Thoracic aorta (tissue), 2 donors: ENCODE results near the gene SDK1. TPM values are rescaled to one million over a fixed set of nuclear protein-coding genes. Genes with fewer than 3 reads are reported as not detected.

Experiments used
- ATAC-seq: fragments of 150-250 bp; one replicate; pipeline ENCODE4 v1.8.0; 2017; ENCODE audit warnings: low read depth; ENCODE audit not compliant: insufficient number of reproducible peaks, low FRiP score
- DNase-seq: peaks from one replicate; pipeline ENCODE4 v3.0.0-alpha.2; 2020; ENCODE audit warnings: low spot score
- H3K27ac ChIP-seq, 2 donors: fragments of 200-600 bp; sonication (generic); 1 replicate in 1 of 2; 2 replicates in 1 of 2; pipeline ENCODE4 v1.5.1; 2016; ENCODE audit warnings: mild to moderate bottlenecking in 2 of 2, moderate library complexity in 2 of 2
- H3K27me3 ChIP-seq: fragments of 200-600 bp; sonication (generic); replicated peaks from 2 replicates; pipeline ENCODE4 v1.6.0; 2016; ENCODE audit warnings: mild to moderate bottlenecking; ENCODE audit not compliant: insufficient read depth
- H3K36me3 ChIP-seq: fragments of 200-600 bp; sonication (generic); one replicate; pipeline ENCODE4 v1.5.1; 2016
- H3K4me1 ChIP-seq, 2 donors: fragments of 200-600 bp; sonication (generic); 1 replicate in 1 of 2; 2 replicates in 1 of 2; pipeline versions ENCODE4 v1.5.1 to v1.6.0; 2016; ENCODE audit warnings: low read depth in 2 of 2, mild to moderate bottlenecking in 1 of 2; ENCODE audit not compliant: control insufficient read depth in 1 of 2
- H3K4me3 ChIP-seq: fragments of 200-600 bp; sonication (generic); 2 replicates; pipeline ENCODE4 v1.5.1; 2016; ENCODE audit warnings: mild to moderate bottlenecking
- H3K9me3 ChIP-seq: fragments of 200-600 bp; sonication (generic); 2 replicates; pipeline ENCODE4 v1.5.1; 2016
- CTCF ChIP-seq: fragments of 200-600 bp; sonication (generic); IDR thresholded peaks from one replicate; pipeline ENCODE4 v1.5.1; 2019; ENCODE audit warnings: antibody characterized with exemption
- total RNA-seq, 2 donors: library from RNA; depleted of rRNA; stranded (reverse); fragments of >200 nt; gene quantifications; one replicate each; pipeline versions ENCODE4 v1.1.0 to v1.2.3, GENCODE V29; 2016

The SDK1 gene
- total RNA-seq, 2 donors from 2014 or later = 27.5 to 29.2 TPM

- H3K27ac ChIP-seq = no peak overlapping the region
- no peak overlapping the region for H3K4me3 ChIP-seq
- TF ChIP-seq CTCF = no peak
- no peaks in the 10 kb centered on the region for H3K27me3 ChIP-seq
- DNase-seq = no peak
- no peak for ATAC-seq
- H3K9me3 ChIP-seq = no peaks in the 10 kb centered on the region
- no peaks in the 10 kb centered on the region for H3K4me1 ChIP-seq
- H3K36me3 ChIP-seq = no peaks in the 10 kb centered on the region
These were observed 744.4 kb downstream of the SDK1 start for GRCh38 chr7:4045450-4045849.

- ATAC-seq = no peak
- DNase-seq = no peak
- TF ChIP-seq CTCF = no peak
- Histone ChIP-seq H3K27me3 (no peaks in the 10 kb centered on the region), H3K27ac (no peak overlapping the region), H3K36me3 (no peaks in the 10 kb centered on the region), H3K4me3 (no peak overlapping the region), H3K4me1 (no peaks in the 10 kb centered on the region), H3K9me3 (no peaks in the 10 kb centered on the region)
These were observed 744.9 kb downstream of the SDK1 start for GRCh38 chr7:4045975-4046374.

- H3K4me1 ChIP-seq = no peaks in the 10 kb centered on the region
- H3K27me3 ChIP-seq = no peaks in the 10 kb centered on the region
- TF ChIP-seq CTCF = no peak
- no peaks in the 10 kb centered on the region for H3K9me3 ChIP-seq
- H3K27ac ChIP-seq = no peak overlapping the region
- ATAC-seq = no peak
- peaks cover 4% of the 10 kb centered on the region for H3K36me3 ChIP-seq
- DNase-seq = no peak
- H3K4me3 ChIP-seq = no peak overlapping the region
These were observed 747.3 kb downstream of the SDK1 start for GRCh38 chr7:4048336-4048735.

GRCh38 chr7:4049202-4049601, 748.1 kb downstream of the SDK1 start:
- Histone ChIP-seq H3K36me3 (peaks cover 4% of the 10 kb centered on the region), H3K4me3 (no peak overlapping the region), H3K27me3 (no peaks in the 10 kb centered on the region), H3K27ac (no peak overlapping the region), H3K9me3 (no peaks in the 10 kb centered on the region), H3K4me1 (no peaks in the 10 kb centered on the region)
- DNase-seq (no peak), ATAC-seq (no peak)
- TF ChIP-seq CTCF = no peak

- Histone ChIP-seq H3K36me3 (peaks cover 4% of the 10 kb centered on the region), H3K4me3 (no peak overlapping the region), H3K27me3 (no peaks in the 10 kb centered on the region), H3K9me3 (no peaks in the 10 kb centered on the region), H3K27ac (no peak overlapping the region), H3K4me1 (no peaks in the 10 kb centered on the region)
- ATAC-seq = no peak
- no peak for TF ChIP-seq CTCF
- DNase-seq = no peak
These were observed 749.1 kb downstream of the SDK1 start for GRCh38 chr7:4050126-4050660.
